Stimulated activated naive B cell treated with anti-CD40 and anti-IgM and Interleukin-4, amounts not matched to agents 10 μg/mL and 1 μg/mL and 100 μg/mL, for 72 hours (primary cell): ENCODE measurements around the gene HBD.
A peak's percentile ranks its signal among the peaks of the same experiment; 100 is the strongest.

Experiments
- ATAC-seq, 2 donors: fragments of 150-1000 bp; cut with Tn5 transposase; replicated peaks; 2 replicates each; pipeline ENCODE4 v1.10.0; 2021; ENCODE audit warnings: moderate library complexity in 1 of 2
- DNase-seq: peaks from one replicate; pipeline ENCODE4 v3.0.0; 2021
- H3K27ac Mint-ChIP-seq: one replicate; pipeline ENCODE4 v1.8.0; 2022; ENCODE audit warnings: mild to moderate bottlenecking, mixed read lengths
- H3K27me3 Mint-ChIP-seq, 2 donors: one replicate each; pipeline ENCODE4 v1.8.0; 2022; ENCODE audit warnings: mixed read lengths in 2 of 2
- H3K36me3 Mint-ChIP-seq, 2 donors: one replicate each; pipeline ENCODE4 v1.8.0; 2022; ENCODE audit warnings: mixed read lengths in 2 of 2, mild to moderate bottlenecking in 1 of 2
- H3K4me1 Mint-ChIP-seq, 2 donors: one replicate each; pipeline ENCODE4 v1.8.0; 2022; ENCODE audit warnings: mixed read lengths in 2 of 2, mild to moderate bottlenecking in 1 of 2
- H3K4me3 Mint-ChIP-seq, 2 donors: one replicate each; pipeline ENCODE4 v1.8.0; 2022; ENCODE audit warnings: mild to moderate bottlenecking in 2 of 2, mixed read lengths in 2 of 2, moderate library complexity in 1 of 2
- H3K9me3 Mint-ChIP-seq, 2 donors: one replicate each; pipeline ENCODE4 v1.8.0; 2022; ENCODE audit warnings: mixed read lengths in 2 of 2, mild to moderate bottlenecking in 1 of 2

Gene HBD

GRCh38 chr11:5234381-5234834, at the start of gene HBD:
Gene HBD, minus strand, starts transcription at chr11:5234483. Its CDS starts 50 bp downstream, at chr11:5234433.
- no peaks in the 10 kb centered on the region for H3K36me3 Mint-ChIP-seq
- peak in 1 of 2 donors; percentile 31 for ATAC-seq
- H3K9me3 Mint-ChIP-seq: no peaks in the 10 kb centered on the region
- DNase-seq: no peak
- no peak within 1 kb of the TSS for H3K4me3 Mint-ChIP-seq
- H3K27me3 Mint-ChIP-seq: peaks cover 0 to 5% of the 10 kb centered on the region in 2 donors
- no peak within 1 kb of the TSS for H3K27ac Mint-ChIP-seq
- H3K4me1 Mint-ChIP-seq: peaks cover 5 to 8% of the 10 kb centered on the region in 2 donors

- H3K4me1 Mint-ChIP-seq: peaks cover 2 to 5% of the 10 kb centered on the region in 2 donors
- no peak overlapping the region for H3K27ac Mint-ChIP-seq
- DNase-seq (no peak), ATAC-seq (no peak)
- no peaks in the 10 kb centered on the region for H3K36me3 Mint-ChIP-seq
- H3K9me3 Mint-ChIP-seq: no peaks in the 10 kb centered on the region
- H3K27me3 Mint-ChIP-seq: no peaks in the 10 kb centered on the region
- H3K4me3 Mint-ChIP-seq: no peak overlapping the region
Observed at GRCh38 chr11:5283882-5284281, 49.6 kb upstream of the HBD start.

GRCh38 chr11:5283086-5283485, 48.8 kb upstream of the HBD start:
- Mint-ChIP-seq H3K4me3 (no peak overlapping the region), H3K27ac (no peak overlapping the region), H3K9me3 (no peaks in the 10 kb centered on the region), H3K27me3 (peaks cover 0 to 2% of the 10 kb centered on the region in 2 donors), H3K36me3 (no peaks in the 10 kb centered on the region), H3K4me1 (peaks cover 2 to 5% of the 10 kb centered on the region in 2 donors)
- no peak for DNase-seq
- no peak for ATAC-seq

GRCh38 chr11:5282628-5283027, 48.3 kb upstream of the HBD start:
- DNase-seq (no peak), ATAC-seq (no peak)
- Mint-ChIP-seq H3K4me3 (no peak overlapping the region), H3K4me1 (peaks cover 2 to 5% of the 10 kb centered on the region in 2 donors), H3K9me3 (no peaks in the 10 kb centered on the region), H3K27ac (no peak overlapping the region), H3K27me3 (peaks cover 0 to 7% of the 10 kb centered on the region in 2 donors), H3K36me3 (no peaks in the 10 kb centered on the region)

- Mint-ChIP-seq H3K27ac (no peak overlapping the region), H3K4me3 (no peak overlapping the region), H3K36me3 (no peaks in the 10 kb centered on the region), H3K9me3 (no peaks in the 10 kb centered on the region), H3K4me1 (peaks cover 2 to 5% of the 10 kb centered on the region in 2 donors), H3K27me3 (peaks cover 0 to 7% of the 10 kb centered on the region in 2 donors)
- DNase-seq: no peak
- ATAC-seq: no peak
Observed at GRCh38 chr11:5281596-5281995, 47.3 kb upstream of the HBD start.

GRCh38 chr11:5280582-5281102, 46.4 kb upstream of the HBD start:
- Mint-ChIP-seq H3K4me3 (no peak overlapping the region), H3K27me3 (peaks cover 0 to 7% of the 10 kb centered on the region in 2 donors), H3K27ac (no peak overlapping the region), H3K36me3 (no peaks in the 10 kb centered on the region), H3K9me3 (no peaks in the 10 kb centered on the region), H3K4me1 (peaks cover 2 to 5% of the 10 kb centered on the region in 2 donors)
- ATAC-seq: peak; percentile 59 to 72
- DNase-seq: peak; percentile 3

- H3K4me3 Mint-ChIP-seq: no peak overlapping the region
- H3K27ac Mint-ChIP-seq: no peak overlapping the region
- no peak for DNase-seq
- peaks cover 0 to 7% of the 10 kb centered on the region in 2 donors for H3K27me3 Mint-ChIP-seq
- peaks cover 2 to 5% of the 10 kb centered on the region in 2 donors for H3K4me1 Mint-ChIP-seq
- H3K36me3 Mint-ChIP-seq: no peaks in the 10 kb centered on the region
- no peaks in the 10 kb centered on the region for H3K9me3 Mint-ChIP-seq
- ATAC-seq: no peak
Observed at GRCh38 chr11:5279471-5280090, 45.3 kb upstream of the HBD start.

GRCh38 chr11:5277807-5278382, 43.6 kb upstream of the HBD start:
- no peak for DNase-seq
- H3K4me1 Mint-ChIP-seq: peaks cover 2 to 5% of the 10 kb centered on the region in 2 donors
- ATAC-seq: no peak
- no peak overlapping the region for H3K4me3 Mint-ChIP-seq
- no peaks in the 10 kb centered on the region for H3K36me3 Mint-ChIP-seq
- no peak overlapping the region for H3K27ac Mint-ChIP-seq
- no peaks in the 10 kb centered on the region for H3K9me3 Mint-ChIP-seq
- H3K27me3 Mint-ChIP-seq: peaks cover 0 to 7% of the 10 kb centered on the region in 2 donors

GRCh38 chr11:5276697-5277096, 42.4 kb upstream of the HBD start:
- H3K27ac Mint-ChIP-seq: no peak overlapping the region
- no peak for ATAC-seq
- H3K9me3 Mint-ChIP-seq: no peaks in the 10 kb centered on the region
- no peaks in the 10 kb centered on the region for H3K36me3 Mint-ChIP-seq
- H3K4me1 Mint-ChIP-seq: peaks cover 2 to 5% of the 10 kb centered on the region in 2 donors
- no peak overlapping the region for H3K4me3 Mint-ChIP-seq
- DNase-seq: no peak
- peaks cover 0 to 7% of the 10 kb centered on the region in 2 donors for H3K27me3 Mint-ChIP-seq

- H3K27ac Mint-ChIP-seq: no peak overlapping the region
- no peak for DNase-seq
- H3K4me1 Mint-ChIP-seq: peaks cover under 1 to 2% of the 10 kb centered on the region in 2 donors
- H3K4me3 Mint-ChIP-seq: no peak overlapping the region
- ATAC-seq: no peak
- no peaks in the 10 kb centered on the region for H3K36me3 Mint-ChIP-seq
- peaks cover 0 to 7% of the 10 kb centered on the region in 2 donors for H3K27me3 Mint-ChIP-seq
- no peaks in the 10 kb centered on the region for H3K9me3 Mint-ChIP-seq
Observed at GRCh38 chr11:5275369-5276110, 41.3 kb upstream of the HBD start.

GRCh38 chr11:5274395-5274794, 40.1 kb upstream of the HBD start:
- Mint-ChIP-seq H3K27ac (no peak overlapping the region), H3K9me3 (no peaks in the 10 kb centered on the region), H3K36me3 (no peaks in the 10 kb centered on the region), H3K4me3 (no peak overlapping the region), H3K27me3 (peaks cover 0 to 7% of the 10 kb centered on the region in 2 donors), H3K4me1 (no peaks in the 10 kb centered on the region)
- DNase-seq (no peak), ATAC-seq (no peak)

- H3K27ac Mint-ChIP-seq: no peak overlapping the region
- H3K27me3 Mint-ChIP-seq: no peaks in the 10 kb centered on the region
- no peak overlapping the region for H3K4me3 Mint-ChIP-seq
Observed at GRCh38 chr11:5272395-5273017, 38.2 kb upstream of the HBD start.

GRCh38 chr11:5269715-5270147, 35.4 kb upstream of the HBD start, which contains the start of gene HBE1:
Gene HBE1, minus strand, starts transcription at chr11:5269945. Its CDS starts 55 bp downstream, at chr11:5269890.
- Mint-ChIP-seq H3K27me3 (no peaks in the 10 kb centered on the region), H3K36me3 (no peaks in the 10 kb centered on the region), H3K27ac (no peak within 1 kb of the TSS), H3K4me1 (no peaks in the 10 kb centered on the region), H3K9me3 (no peaks in the 10 kb centered on the region), H3K4me3 (no peak within 1 kb of the TSS)
- DNase-seq (no peak), ATAC-seq (no peak)

More at GRCh38 chr11:5272395-5273017, 38.2 kb upstream of the HBD start:
- Mint-ChIP-seq H3K9me3 (no peaks in the 10 kb centered on the region), H3K4me1 (no peaks in the 10 kb centered on the region), H3K36me3 (no peaks in the 10 kb centered on the region)
- no peak for ATAC-seq
- DNase-seq: no peak

- Mint-ChIP-seq H3K4me1 (no peaks in the 10 kb centered on the region), H3K36me3 (no peaks in the 10 kb centered on the region), H3K4me3 (no peak overlapping the region), H3K27ac (no peak overlapping the region), H3K9me3 (peaks cover 2 to 8% of the 10 kb centered on the region in 2 donors), H3K27me3 (peaks cover 0 to 4% of the 10 kb centered on the region in 2 donors)
- DNase-seq (no peak), ATAC-seq (no peak)
Observed at GRCh38 chr11:5267033-5267563, 32.8 kb upstream of the HBD start.
